ENCODE results near the gene PPP1R9A.

The PPP1R9A gene

DNA sequence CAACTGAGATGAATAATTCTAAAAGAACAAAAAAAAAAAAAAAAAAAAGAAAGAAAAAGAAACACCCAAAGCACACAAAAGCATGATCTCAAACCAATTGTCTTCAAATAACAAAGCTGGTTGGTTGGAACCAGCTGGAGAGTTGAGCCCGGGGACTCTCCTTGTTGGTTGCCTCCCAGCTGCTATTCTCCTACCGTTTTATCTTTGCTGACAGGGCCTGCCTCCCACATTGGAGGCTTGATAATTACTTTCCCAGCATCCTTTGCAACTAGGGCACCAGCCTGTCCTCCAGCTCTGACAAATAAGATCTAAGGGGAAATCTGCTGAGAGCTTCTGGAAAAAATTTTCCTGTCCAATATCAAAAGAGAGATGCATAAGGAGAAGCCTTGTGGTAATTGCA lies 410.2 kb downstream of the PPP1R9A start:
- no peak for DNase-seq
- Histone ChIP-seq H3K27ac (ENCODE audit: insufficient read depth, low read length, poor library complexity, severe bottlenecking) (no peak overlapping the region), H3K4me3 (ENCODE audit: insufficient read depth, low read depth, low read length, poor library complexity, severe bottlenecking) (no peak overlapping the region), H3K9me3 (ENCODE audit: control insufficient read depth, low read length) (no peaks in the 10 kb centered on the region), H3K4me1 (ENCODE audit: control insufficient read depth, insufficient read depth, low read length, poor library complexity, severe bottlenecking) (no peaks in the 10 kb centered on the region), H3K36me3 (ENCODE audit: control insufficient read depth, insufficient read depth, low read length) (no peaks in the 10 kb centered on the region), H3K27me3 (replicated peaks; ENCODE audit: control insufficient read depth, insufficient read depth, low read length, poor library complexity, severe bottlenecking) (no peaks in the 10 kb centered on the region)

GRCh38 chr7:95317966-95318365 lies 410.6 kb downstream of the PPP1R9A start:
- Histone ChIP-seq H3K27ac (ENCODE audit: insufficient read depth, low read length, poor library complexity, severe bottlenecking) (no peak overlapping the region), H3K27me3 (replicated peaks; ENCODE audit: control insufficient read depth, insufficient read depth, low read length, poor library complexity, severe bottlenecking) (no peaks in the 10 kb centered on the region), H3K9me3 (ENCODE audit: control insufficient read depth, low read length) (no peaks in the 10 kb centered on the region), H3K4me1 (ENCODE audit: control insufficient read depth, insufficient read depth, low read length, poor library complexity, severe bottlenecking) (no peaks in the 10 kb centered on the region), H3K4me3 (ENCODE audit: insufficient read depth, low read depth, low read length, poor library complexity, severe bottlenecking) (no peak overlapping the region), H3K36me3 (ENCODE audit: control insufficient read depth, insufficient read depth, low read length) (no peaks in the 10 kb centered on the region)
- DNase-seq, result no peak

DNA sequence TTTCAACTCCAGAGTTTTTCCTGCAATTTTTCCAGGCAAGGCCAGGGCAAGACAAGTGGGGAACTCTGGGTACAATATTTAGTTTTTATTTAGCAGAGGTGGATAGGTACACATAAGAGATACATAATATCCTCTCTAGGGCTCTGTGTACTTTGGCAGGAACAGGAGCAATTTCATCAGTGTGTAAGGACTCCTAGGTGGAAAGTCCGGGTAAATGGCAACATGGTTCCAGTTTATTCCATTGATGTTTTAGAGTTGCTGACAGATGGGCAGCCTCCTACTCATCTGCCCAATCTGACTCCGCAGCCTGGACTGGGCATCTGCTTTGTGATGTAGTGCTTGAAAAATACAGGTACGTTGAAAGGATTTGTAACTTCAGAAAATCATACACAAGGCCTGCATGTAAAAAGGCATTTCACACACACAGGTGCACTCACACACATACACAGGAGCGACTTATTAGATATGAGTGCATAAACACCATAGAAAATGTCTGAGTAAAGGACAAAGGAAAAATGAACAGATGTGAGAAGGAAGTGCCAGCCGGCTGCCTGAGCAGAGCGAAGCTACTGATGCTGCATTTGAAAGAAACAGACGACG lies 411.2 kb downstream of the PPP1R9A start:
- no peak for DNase-seq
- Histone ChIP-seq H3K27me3 (replicated peaks; ENCODE audit: control insufficient read depth, insufficient read depth, low read length, poor library complexity, severe bottlenecking) (no peaks in the 10 kb centered on the region), H3K9me3 (ENCODE audit: control insufficient read depth, low read length) (no peaks in the 10 kb centered on the region), H3K4me1 (ENCODE audit: control insufficient read depth, insufficient read depth, low read length, poor library complexity, severe bottlenecking) (no peaks in the 10 kb centered on the region), H3K4me3 (ENCODE audit: insufficient read depth, low read depth, low read length, poor library complexity, severe bottlenecking) (no peak overlapping the region), H3K27ac (ENCODE audit: insufficient read depth, low read length, poor library complexity, severe bottlenecking) (no peak overlapping the region), H3K36me3 (ENCODE audit: control insufficient read depth, insufficient read depth, low read length) (no peaks in the 10 kb centered on the region)

DNA sequence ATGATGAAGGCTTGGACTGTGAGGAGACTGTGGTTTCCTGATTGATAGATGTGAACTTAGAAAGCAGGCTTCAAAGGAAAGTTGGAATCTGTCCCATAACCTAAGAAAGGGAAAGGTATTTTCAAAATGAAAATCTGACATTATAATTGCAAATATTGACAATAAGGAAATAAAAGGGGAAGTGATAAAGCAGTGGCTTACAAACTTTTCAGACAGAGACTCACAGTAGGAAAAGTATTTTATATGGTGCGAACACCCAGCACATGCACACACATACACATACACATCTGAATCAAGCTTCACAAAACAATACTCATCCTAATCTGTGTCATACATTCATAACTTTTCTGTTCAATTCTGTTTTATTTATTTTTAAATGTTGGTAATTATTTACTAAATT lies 412.2 kb downstream of the PPP1R9A start:
- Histone ChIP-seq H3K36me3 (ENCODE audit: control insufficient read depth, insufficient read depth, low read length) (no peaks in the 10 kb centered on the region), H3K27ac (ENCODE audit: insufficient read depth, low read length, poor library complexity, severe bottlenecking) (no peak overlapping the region), H3K27me3 (replicated peaks; ENCODE audit: control insufficient read depth, insufficient read depth, low read length, poor library complexity, severe bottlenecking) (no peaks in the 10 kb centered on the region), H3K4me3 (ENCODE audit: insufficient read depth, low read depth, low read length, poor library complexity, severe bottlenecking) (no peak overlapping the region), H3K9me3 (ENCODE audit: control insufficient read depth, low read length) (no peaks in the 10 kb centered on the region), H3K4me1 (ENCODE audit: control insufficient read depth, insufficient read depth, low read length, poor library complexity, severe bottlenecking) (no peaks in the 10 kb centered on the region)
- DNase-seq, result no peak

- H3K4me3 ChIP-seq (ENCODE audit: insufficient read depth, low read depth, low read length, poor library complexity, severe bottlenecking), result no peak overlapping the region
- H3K27ac ChIP-seq (ENCODE audit: insufficient read depth, low read length, poor library complexity, severe bottlenecking), result no peak overlapping the region
- H3K27me3 ChIP-seq (replicated peaks; ENCODE audit: control insufficient read depth, insufficient read depth, low read length, poor library complexity, severe bottlenecking), result no peaks in the 10 kb centered on the region
- DNase-seq, result no peak
- no peaks in the 10 kb centered on the region for H3K9me3 ChIP-seq (ENCODE audit: control insufficient read depth, low read length)
- no peaks in the 10 kb centered on the region for H3K4me1 ChIP-seq (ENCODE audit: control insufficient read depth, insufficient read depth, low read length, poor library complexity, severe bottlenecking)
- H3K36me3 ChIP-seq (ENCODE audit: control insufficient read depth, insufficient read depth, low read length), result no peaks in the 10 kb centered on the region
Observed at GRCh38 chr7:95320651-95321050, 413.3 kb downstream of the PPP1R9A start.

GRCh38 chr7:95321720-95322119 lies 414.3 kb downstream of the PPP1R9A start:
- Histone ChIP-seq H3K4me3 (ENCODE audit: insufficient read depth, low read depth, low read length, poor library complexity, severe bottlenecking) (no peak overlapping the region), H3K27ac (ENCODE audit: insufficient read depth, low read length, poor library complexity, severe bottlenecking) (no peak overlapping the region), H3K9me3 (ENCODE audit: control insufficient read depth, low read length) (no peaks in the 10 kb centered on the region), H3K27me3 (replicated peaks; ENCODE audit: control insufficient read depth, insufficient read depth, low read length, poor library complexity, severe bottlenecking) (no peaks in the 10 kb centered on the region), H3K36me3 (ENCODE audit: control insufficient read depth, insufficient read depth, low read length) (no peaks in the 10 kb centered on the region), H3K4me1 (ENCODE audit: control insufficient read depth, insufficient read depth, low read length, poor library complexity, severe bottlenecking) (no peaks in the 10 kb centered on the region)
- no peak for DNase-seq

DNA sequence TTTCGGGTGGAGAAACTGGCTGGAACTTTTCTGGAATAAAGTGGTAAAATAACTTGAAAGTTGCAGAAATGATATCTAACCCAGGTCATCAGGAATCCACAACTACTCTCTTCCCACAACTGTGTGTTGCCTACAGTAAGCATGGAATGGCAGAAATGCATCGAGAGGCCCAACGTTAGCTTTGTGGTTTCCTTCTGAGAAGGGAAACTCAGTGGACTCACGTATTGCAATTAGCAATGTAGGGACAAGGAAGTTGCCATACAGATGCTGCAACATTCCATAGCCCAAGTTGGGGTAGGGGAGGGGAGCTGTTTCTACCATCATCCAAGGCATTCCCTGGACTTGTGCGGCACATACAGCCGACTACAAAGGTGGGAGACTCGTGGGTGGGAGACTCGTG lies 415.0 kb downstream of the PPP1R9A start:
- Histone ChIP-seq H3K36me3 (ENCODE audit: control insufficient read depth, insufficient read depth, low read length) (no peaks in the 10 kb centered on the region), H3K4me3 (ENCODE audit: insufficient read depth, low read depth, low read length, poor library complexity, severe bottlenecking) (no peak overlapping the region), H3K27me3 (replicated peaks; ENCODE audit: control insufficient read depth, insufficient read depth, low read length, poor library complexity, severe bottlenecking) (no peaks in the 10 kb centered on the region), H3K27ac (ENCODE audit: insufficient read depth, low read length, poor library complexity, severe bottlenecking) (no peak overlapping the region), H3K4me1 (ENCODE audit: control insufficient read depth, insufficient read depth, low read length, poor library complexity, severe bottlenecking) (no peaks in the 10 kb centered on the region), H3K9me3 (ENCODE audit: control insufficient read depth, low read length) (no peaks in the 10 kb centered on the region)
- no peak for DNase-seq

DNA sequence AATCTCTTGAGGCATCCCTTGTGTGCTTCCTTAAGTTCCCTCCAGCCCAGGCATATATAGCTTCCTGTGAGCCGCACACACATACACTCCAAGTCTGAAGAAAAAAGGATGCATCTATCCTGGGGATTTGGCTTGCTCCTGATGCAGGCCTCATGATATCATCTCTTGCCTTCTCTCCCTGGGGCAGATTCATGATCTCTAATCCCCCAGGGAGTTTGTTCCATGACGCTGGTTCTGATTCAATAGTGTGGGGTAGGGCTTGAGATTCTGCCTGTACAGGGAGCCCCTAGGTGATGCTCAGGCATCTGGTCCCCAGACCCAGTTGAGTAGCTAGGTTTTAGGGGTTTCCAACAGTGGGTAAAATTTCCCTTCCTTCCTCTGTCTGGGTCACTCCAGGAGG lies 415.5 kb downstream of the PPP1R9A start:
- Histone ChIP-seq H3K27me3 (replicated peaks; ENCODE audit: control insufficient read depth, insufficient read depth, low read length, poor library complexity, severe bottlenecking) (no peaks in the 10 kb centered on the region), H3K9me3 (ENCODE audit: control insufficient read depth, low read length) (no peaks in the 10 kb centered on the region), H3K4me1 (ENCODE audit: control insufficient read depth, insufficient read depth, low read length, poor library complexity, severe bottlenecking) (no peaks in the 10 kb centered on the region), H3K36me3 (ENCODE audit: control insufficient read depth, insufficient read depth, low read length) (no peaks in the 10 kb centered on the region), H3K4me3 (ENCODE audit: insufficient read depth, low read depth, low read length, poor library complexity, severe bottlenecking) (no peak overlapping the region), H3K27ac (ENCODE audit: insufficient read depth, low read length, poor library complexity, severe bottlenecking) (no peak overlapping the region)
- no peak for DNase-seq

GRCh38 chr7:95323410-95324129 lies 416.2 kb downstream of the PPP1R9A start:
- H3K4me3 ChIP-seq (ENCODE audit: insufficient read depth, low read depth, low read length, poor library complexity, severe bottlenecking), result no peak overlapping the region
- no peak overlapping the region for H3K27ac ChIP-seq (ENCODE audit: insufficient read depth, low read length, poor library complexity, severe bottlenecking)
- no peak for DNase-seq
- no peaks in the 10 kb centered on the region for H3K9me3 ChIP-seq (ENCODE audit: control insufficient read depth, low read length)
- H3K27me3 ChIP-seq (replicated peaks; ENCODE audit: control insufficient read depth, insufficient read depth, low read length, poor library complexity, severe bottlenecking), result no peaks in the 10 kb centered on the region
- H3K36me3 ChIP-seq (ENCODE audit: control insufficient read depth, insufficient read depth, low read length), result no peaks in the 10 kb centered on the region
- H3K4me1 ChIP-seq (ENCODE audit: control insufficient read depth, insufficient read depth, low read length, poor library complexity, severe bottlenecking), result no peaks in the 10 kb centered on the region

GRCh38 chr7:95324431-95324830 lies 417.0 kb downstream of the PPP1R9A start, which contains the start of gene PON1:
TSS of gene PON1 (minus strand) at chr7:95324532. CDS start at chr7:95324475, 57 bp downstream.
- no peak within 1 kb of the TSS for H3K27ac ChIP-seq (ENCODE audit: insufficient read depth, low read length, poor library complexity, severe bottlenecking)
- peak in 1 of 3 donors; percentile 8 for DNase-seq
- no peaks in the 10 kb centered on the region for H3K36me3 ChIP-seq (ENCODE audit: control insufficient read depth, insufficient read depth, low read length)
- no peaks in the 10 kb centered on the region for H3K9me3 ChIP-seq (ENCODE audit: control insufficient read depth, low read length)
- H3K27me3 ChIP-seq (replicated peaks; ENCODE audit: control insufficient read depth, insufficient read depth, low read length, poor library complexity, severe bottlenecking), result no peaks in the 10 kb centered on the region
- H3K4me3 ChIP-seq (ENCODE audit: insufficient read depth, low read depth, low read length, poor library complexity, severe bottlenecking), result no peak within 1 kb of the TSS
- H3K4me1 ChIP-seq (ENCODE audit: control insufficient read depth, insufficient read depth, low read length, poor library complexity, severe bottlenecking), result no peaks in the 10 kb centered on the region

Measured in effector memory CD4-positive, alpha-beta T cell (primary cell).